RWPE1 (cell line): ENCODE data around the gene ZNF277.

ENCODE experiments used
- CTCF ChIA-PET: fragments of 350-600 bp; sonication (Branson Sonifier 250); formaldehyde crosslinking; extraction: SDS; loops from one replicate; lab custom pipeline; 2021; lab: Yijun Ruan, JAX
- POLR2A ChIA-PET: fragments of 400-600 bp; formaldehyde crosslinking; extraction: SDS; loops from one replicate; lab custom pipeline; 2020; ENCODE audit warnings: antibody characterized with exemption; ENCODE audit not compliant: low non-redundant PET; lab: Yijun Ruan, JAX
- DNase-seq: peaks from one replicate; pipeline ENCODE4 v3.0.0; 2012; ENCODE audit warnings: low spot score
- H3K27ac ChIP-seq: fragments of 450-650 bp; 2 replicates; pipeline ENCODE4 v1.5.1; 2017
- TF ChIP-seq, protein P1 (sequence below): fragments of 450-650 bp; conservative IDR thresholded peaks from 2 replicates; pipeline ENCODE4 v1.5.1; 2017; ENCODE audit warnings: low read depth, mild to moderate bottlenecking

Gene ZNF277

DNA sequence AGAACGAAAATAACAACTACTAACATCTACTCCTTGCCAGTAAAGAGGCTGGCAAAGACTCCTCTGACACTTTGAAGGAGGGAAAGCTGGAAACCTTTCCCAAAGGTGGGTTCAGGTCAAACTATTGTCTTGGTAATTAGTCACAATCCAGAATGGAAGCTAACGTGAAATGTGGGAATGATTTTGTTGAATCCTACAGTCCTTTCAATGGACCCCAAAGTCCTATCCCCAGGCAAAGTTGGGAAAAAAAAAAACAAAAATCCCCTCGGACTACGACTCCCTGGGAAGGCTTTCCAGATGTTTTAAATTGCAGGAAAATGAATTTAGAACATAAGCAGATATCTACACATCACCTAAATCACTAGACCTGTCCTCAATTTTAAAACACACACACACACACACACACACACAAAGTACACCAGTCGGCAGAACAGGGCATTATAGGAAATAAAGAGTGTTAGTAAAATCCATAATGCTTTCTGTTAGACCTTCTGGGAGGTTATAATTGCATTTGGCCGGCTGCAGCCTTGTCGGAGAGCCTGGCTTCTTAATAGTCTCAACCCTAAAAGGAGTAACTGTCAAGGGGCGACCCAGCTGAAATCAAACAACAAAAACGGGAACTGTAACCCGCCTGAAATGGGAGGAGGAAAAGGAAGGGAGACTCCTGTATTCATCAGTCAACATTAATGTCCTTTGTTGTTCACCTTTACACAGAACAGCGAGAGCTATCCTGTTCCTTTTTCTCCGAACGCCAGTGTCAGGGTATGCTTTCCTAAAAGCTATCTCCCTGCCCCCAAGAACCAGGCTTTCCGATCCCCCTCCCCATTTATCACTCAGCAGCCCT, 1.8 kb upstream of the ZNF277 start:
- TF ChIP-seq, protein P1, sequence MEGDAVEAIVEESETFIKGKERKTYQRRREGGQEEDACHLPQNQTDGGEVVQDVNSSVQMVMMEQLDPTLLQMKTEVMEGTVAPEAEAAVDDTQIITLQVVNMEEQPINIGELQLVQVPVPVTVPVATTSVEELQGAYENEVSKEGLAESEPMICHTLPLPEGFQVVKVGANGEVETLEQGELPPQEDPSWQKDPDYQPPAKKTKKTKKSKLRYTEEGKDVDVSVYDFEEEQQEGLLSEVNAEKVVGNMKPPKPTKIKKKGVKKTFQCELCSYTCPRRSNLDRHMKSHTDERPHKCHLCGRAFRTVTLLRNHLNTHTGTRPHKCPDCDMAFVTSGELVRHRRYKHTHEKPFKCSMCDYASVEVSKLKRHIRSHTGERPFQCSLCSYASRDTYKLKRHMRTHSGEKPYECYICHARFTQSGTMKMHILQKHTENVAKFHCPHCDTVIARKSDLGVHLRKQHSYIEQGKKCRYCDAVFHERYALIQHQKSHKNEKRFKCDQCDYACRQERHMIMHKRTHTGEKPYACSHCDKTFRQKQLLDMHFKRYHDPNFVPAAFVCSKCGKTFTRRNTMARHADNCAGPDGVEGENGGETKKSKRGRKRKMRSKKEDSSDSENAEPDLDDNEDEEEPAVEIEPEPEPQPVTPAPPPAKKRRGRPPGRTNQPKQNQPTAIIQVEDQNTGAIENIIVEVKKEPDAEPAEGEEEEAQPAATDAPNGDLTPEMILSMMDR, result no peak
- H3K27ac ChIP-seq, result peak overlapping the region; percentile 93
- POLR2A ChIA-PET, result interaction anchor here (0.6 kb wide), 1 partner anchor 8 kb away, joined by 3 read pairs; no protein-coding TSS in a partner anchor
- DNase-seq, result peak; percentile 21
- CTCF ChIA-PET, result interaction anchor here (0.5 to 0.8 kb wide), 2 partner anchors 218 to 1825 kb away, joined by 3 to 6 read pairs; no protein-coding TSS in a partner anchor

DNA sequence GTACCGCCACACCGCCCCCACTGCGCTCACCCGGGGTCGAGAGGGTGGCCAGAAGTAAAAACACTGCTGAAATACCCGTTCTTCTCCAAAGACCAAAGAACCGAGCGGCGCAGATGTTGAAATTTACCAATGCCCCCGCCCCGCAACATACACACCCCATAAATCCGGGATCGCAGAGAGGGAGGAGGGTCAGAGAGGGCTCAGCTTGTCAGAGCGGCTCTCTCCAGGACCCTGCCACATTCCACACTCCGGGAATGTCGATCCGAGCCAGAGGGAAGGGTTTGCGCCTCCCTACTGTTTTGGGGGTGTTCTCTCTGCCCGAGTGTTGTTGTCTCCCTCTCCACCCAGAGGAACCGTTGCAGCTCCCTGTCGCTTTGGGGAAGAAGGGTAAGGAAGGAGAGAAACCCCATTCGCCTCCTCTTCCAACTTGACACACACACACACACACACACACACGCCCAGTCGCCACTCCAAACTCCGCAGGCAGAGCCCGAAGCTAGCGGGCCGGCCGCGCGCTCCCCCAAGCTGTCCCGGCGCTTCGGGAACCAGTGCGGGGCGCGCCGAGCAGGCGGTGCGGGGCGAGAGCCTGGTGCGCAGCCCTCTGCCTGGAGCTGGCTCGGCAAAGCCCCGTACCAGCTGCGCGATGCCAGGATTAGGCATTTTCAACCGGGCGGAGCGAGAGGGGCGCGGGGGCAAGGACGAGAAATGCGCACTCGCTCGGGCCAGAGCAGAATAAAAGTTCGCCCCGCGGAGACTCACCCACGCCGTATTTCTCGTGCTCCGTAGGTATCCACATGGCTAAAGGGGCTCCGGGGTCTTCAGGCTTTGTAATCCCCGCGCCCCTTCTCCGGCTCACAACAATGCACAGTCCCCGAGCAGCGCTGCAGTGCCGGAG, 905 bp upstream of the ZNF277 start:
- ChIA-PET CTCF (interaction anchor here (0.6 to 0.7 kb wide), 2 partner anchors 258 to 707 kb away, joined by 3 to 4 read pairs; no protein-coding TSS in a partner anchor), POLR2A (interaction anchor here (0.6 kb wide), 1 partner anchor 9 kb away, joined by 3 read pairs; no protein-coding TSS in a partner anchor)
- TF ChIP-seq, protein P1, result no peak
- H3K27ac ChIP-seq, result peak overlapping the region; percentile 93
- DNase-seq, result peak; percentile 54

DNA sequence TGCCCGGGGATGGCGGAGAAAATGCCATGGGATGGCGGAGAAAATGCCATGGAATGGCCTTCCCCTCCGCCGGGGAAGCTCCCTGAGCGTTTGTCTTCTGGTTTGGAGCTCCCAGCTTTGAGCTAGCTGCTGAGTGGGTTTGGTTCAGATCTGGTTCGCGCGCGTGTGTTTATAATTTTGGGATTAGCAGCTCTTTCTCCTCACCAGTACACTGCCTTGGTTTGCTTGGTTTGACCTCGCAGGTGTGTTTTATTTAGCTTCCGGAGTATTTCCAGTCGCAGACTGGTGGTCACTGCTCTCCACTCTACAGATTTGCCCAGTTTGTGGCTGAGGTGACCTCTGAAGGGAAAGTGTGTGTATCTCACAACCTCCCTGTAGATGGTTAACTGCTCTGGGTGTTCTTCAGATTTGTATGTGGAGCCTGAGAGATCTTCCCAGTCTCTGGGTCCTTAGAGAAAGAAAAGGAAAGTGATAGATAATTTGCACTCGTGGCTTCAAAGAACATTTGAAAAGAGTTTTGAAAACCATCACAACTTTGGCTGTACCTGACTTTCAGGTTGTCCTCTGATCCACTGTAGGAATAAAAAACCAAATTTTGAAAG, 597 bp downstream of the ZNF277 start:
- POLR2A ChIA-PET, result no interaction called here
- peak; percentile 15 for DNase-seq
- TF ChIP-seq, protein P1, result no peak
- H3K27ac ChIP-seq, result peak overlapping the region; percentile 93
- CTCF ChIA-PET, result no interaction called here

DNA sequence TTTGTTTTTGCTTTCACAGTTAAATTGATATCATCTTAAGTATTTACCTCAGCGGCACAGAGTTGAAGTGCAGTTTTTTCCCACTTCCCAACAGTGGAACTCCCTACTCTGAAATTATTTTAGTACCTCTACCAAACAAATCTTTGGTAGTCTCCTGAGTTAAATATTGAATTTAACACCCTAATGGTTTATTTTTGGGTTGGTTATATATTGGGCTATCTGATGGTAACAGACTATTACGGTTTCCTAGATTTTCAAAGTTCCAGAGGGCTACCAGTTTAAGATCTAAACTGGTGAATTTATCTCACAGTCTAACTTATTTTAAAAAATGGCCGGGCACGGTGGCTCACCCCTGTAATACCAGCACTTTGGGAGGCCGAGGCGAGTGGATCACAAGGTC, 1.3 kb downstream of the ZNF277 start:
- TF ChIP-seq, protein P1, result no peak
- DNase-seq, result no peak
- ChIA-PET CTCF (no interaction called here), POLR2A (no interaction called here)
- no peak overlapping the region; the same call in 1 of the 2 replicates for H3K27ac ChIP-seq

DNA sequence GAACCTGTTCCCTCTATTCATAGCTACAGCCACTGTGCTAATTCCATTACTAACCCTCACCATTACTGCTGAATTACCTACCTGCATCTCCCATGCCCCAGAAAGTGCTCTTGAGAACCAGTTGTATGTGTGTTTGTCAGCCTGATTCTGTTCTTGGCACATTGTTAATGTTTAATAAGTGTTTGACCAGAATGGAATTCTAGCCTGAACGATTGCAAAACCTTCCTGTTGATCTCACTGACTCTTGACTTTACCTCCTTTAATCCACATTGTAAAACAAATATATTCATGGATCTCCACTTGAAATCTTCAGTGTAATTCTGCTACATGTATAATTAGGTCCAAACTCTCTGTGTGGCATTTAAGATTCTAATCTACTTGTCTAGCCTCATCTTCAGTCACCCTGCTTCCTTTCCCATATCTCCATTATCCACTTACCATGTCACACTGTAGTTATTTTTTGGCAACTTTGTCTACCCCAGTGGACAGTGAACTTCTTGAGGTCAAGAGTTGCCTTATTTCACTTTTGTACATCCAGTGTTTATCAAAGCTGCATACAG, 4.9 kb downstream of the ZNF277 start:
- CTCF ChIA-PET, result no interaction called here
- TF ChIP-seq, protein P1, result no peak
- DNase-seq, result no peak
- POLR2A ChIA-PET, result no interaction called here
- no peak overlapping the region for H3K27ac ChIP-seq

DNA sequence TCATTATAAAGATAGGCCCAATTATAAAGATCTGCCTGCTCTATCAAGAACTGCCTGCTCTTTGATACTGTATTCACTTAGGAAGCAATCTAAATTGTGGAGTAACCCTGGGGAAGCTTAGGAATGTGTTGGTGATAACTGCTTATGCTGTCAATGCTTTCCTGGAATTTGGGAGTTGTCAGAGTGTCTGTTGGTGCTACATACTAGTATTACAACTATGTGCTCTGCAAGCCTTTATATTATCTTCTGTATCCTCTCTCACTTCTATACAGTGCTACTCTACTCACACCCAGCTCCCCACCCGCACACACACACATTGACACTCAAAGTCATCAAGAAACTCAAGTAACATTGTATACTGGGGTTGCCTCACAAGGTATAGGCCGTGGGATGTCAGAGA, 6.1 kb downstream of the ZNF277 start:
- ChIA-PET POLR2A (no interaction called here), CTCF (no interaction called here)
- TF ChIP-seq, protein P1, result no peak
- no peak overlapping the region for H3K27ac ChIP-seq
- no peak for DNase-seq
